NCI-H748 (cell line): ENCODE data around the gene JAGN1.
"Not testable (repeated sequence)": the region's sequence is repeated elsewhere in the genome, so short reads cannot be mapped to it uniquely, and the experiment has no call there.

ENCODE experiments used
- DNase-seq: peaks from one replicate; lab custom pipeline; 2025; ENCODE audit not compliant: unreplicated experiment; lab: John Stamatoyannopoulos, UW

Gene JAGN1

GRCh38 chr3:9890249-9891071, at the start of gene JAGN1:
TSS of gene JAGN1 (plus strand) at chr3:9890610. CDS start at chr3:9890723, 113 bp downstream.
- DNase-seq, result peak; percentile 77

- DNase-seq, result no peak
Measured at GRCh38 chr3:9841015-9841414, 49.4 kb upstream of the JAGN1 start.

- DNase-seq, result peak; percentile 89
Measured at GRCh38 chr3:9843715-9844438, 46.5 kb upstream of the JAGN1 start, which contains the start of gene RPUSD3. TSS of gene RPUSD3 (minus strand) at chr3:9844008. CDS start at chr3:9843990, 18 bp downstream.

DNA sequence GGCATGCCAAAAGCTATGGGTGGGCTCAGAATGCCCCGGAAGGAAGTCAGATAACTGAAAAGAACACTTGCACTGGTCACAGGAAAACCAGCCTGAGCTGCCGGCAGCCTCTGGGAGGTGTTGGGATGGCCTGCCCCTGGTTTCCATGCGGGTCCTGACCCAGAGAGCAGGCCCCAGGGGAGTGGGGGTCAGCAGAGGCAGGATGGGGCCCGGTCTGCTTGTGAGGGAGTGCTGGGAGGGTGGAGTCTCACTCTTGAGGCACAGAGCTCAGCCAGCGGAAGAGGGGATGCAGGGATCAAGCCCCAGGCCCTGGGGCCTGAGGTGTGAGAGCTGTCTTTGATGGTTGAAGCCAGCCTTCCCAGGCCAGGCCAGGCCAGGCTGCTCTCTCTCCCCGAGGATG, 44.2 kb upstream of the JAGN1 start:
- DNase-seq, result no peak

GRCh38 chr3:9846931-9847488, 43.4 kb upstream of the JAGN1 start:
- DNase-seq, result no peak

- DNase-seq, result not testable (repeated sequence)
Measured at GRCh38 chr3:9847870-9848269, 42.5 kb upstream of the JAGN1 start.

DNA sequence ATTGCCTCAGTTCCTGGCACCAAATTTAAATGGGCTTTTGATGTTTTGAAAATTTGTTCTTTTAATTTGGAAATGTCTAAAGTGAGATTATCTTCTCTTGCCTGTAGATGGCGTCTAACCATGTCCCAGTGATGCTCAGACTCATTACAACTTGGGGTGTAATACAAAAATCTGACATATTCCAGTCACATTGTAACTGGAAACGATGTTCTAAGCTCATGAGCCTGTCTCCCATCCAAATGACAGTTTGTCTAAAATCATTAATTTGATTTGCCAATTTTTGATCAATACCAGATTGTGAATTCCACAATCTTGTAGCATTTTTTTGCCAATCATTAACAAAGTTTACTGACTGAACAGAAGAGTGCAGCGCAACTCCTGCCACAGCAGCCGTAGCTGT, 41.5 kb upstream of the JAGN1 start:
- DNase-seq, result peak; percentile 4

GRCh38 chr3:9851383-9851782, 39.0 kb upstream of the JAGN1 start:
- DNase-seq, result not testable (repeated sequence)

- not testable (repeated sequence) for DNase-seq
Measured at GRCh38 chr3:9851926-9852325, 38.5 kb upstream of the JAGN1 start.

GRCh38 chr3:9852528-9852927, 37.9 kb upstream of the JAGN1 start:
- no peak for DNase-seq

GRCh38 chr3:9854291-9854940, 36.0 kb upstream of the JAGN1 start:
- DNase-seq, result peak; percentile 29

- no peak for DNase-seq
Measured at GRCh38 chr3:9855594-9855993, 34.8 kb upstream of the JAGN1 start.

- no peak for DNase-seq
Measured at GRCh38 chr3:9859530-9860025, 30.8 kb upstream of the JAGN1 start.

DNA sequence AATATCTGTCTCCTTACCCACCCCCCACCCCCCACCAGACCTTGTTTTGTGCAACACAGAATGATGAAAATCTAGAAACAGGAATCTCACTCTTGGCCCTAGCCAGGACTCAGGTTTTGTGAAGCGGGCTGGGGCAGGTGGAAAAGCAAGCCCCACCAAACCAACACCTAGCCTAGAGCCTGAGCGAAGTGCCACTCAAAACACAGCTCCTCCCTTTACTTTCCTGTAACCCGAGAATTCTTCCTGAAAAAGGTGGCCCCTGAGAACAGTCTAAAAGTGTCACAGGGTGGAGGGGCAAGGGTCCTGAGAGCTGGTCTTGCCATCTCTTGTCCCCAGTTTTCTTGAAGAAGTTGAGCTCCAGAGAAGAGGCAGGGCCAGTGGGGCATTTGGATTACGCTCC, 29.2 kb upstream of the JAGN1 start:
- DNase-seq, result no peak

GRCh38 chr3:9861626-9862130, 28.7 kb upstream of the JAGN1 start:
- DNase-seq, result no peak

DNA sequence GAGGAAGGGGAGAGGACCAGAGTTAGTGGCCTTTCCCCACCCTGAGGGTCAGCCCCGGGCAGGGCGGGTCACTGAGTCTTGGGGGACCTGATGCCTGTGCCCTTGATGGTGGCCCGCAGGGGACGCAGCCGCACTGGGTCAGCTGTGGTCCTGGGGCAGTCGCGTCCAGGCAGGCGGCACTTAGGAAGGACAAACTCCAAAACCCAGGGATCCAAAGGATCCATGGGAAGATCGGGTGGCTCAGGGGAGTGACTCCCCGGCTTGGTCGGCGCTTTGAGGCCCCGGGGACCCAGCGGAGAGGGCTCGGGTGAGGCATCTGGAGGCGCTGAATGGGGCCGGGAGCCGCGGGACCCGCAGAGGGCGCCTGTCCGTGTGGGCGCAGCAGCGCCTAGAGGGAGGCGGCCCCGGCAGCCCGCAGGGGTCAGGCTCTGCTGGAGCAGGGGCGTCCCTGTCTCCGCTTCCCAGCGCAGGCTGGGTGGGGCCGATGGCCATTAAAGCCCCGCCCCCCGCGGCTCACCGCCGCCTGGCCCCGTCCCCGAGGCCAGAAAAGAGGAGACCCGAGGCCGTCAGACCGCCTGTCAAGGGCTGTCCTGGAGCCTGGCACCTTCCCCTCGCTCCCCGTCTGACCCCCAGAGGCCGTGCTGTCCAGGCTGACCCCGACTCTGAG, 27.9 kb upstream of the JAGN1 start:
- DNase-seq, result no peak

- DNase-seq, result no peak
Measured at GRCh38 chr3:9863058-9863772, 27.2 kb upstream of the JAGN1 start.

DNA sequence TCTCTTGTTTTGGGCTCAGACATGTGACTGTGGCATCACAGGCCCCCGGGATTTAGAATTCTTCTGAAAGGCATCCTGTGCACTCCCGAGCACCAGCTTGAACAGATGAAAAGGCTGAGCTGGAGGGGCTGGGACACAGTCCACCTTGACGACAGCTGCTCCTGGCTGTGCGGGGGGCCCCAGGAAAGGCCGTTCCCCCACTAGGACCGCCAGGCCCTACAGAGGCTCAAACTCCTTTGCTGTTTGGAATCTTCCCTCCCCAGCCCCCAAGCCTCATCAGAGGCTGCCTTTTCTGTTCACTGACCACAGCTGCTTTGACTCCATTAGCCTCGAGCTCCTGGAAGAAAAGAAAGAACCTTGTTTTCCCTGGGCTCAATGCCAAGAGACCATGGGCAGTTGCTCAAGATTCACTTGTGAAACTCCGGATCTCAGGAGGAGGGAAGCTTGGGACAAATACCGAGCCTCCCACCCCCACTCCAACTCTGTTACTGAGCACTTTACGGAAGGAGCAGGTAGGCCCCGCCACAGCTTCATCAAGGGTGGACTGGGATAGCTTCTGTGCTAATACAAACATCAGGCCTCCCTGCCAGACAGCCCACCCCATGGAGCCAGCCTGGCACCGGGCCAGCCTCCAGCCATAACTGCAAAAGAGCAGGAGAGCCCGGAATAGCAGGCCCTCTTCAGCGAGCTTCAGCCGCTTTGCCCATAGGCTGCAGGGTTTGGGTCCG, 26.0 kb upstream of the JAGN1 start:
- DNase-seq, result peak; percentile 63

DNA sequence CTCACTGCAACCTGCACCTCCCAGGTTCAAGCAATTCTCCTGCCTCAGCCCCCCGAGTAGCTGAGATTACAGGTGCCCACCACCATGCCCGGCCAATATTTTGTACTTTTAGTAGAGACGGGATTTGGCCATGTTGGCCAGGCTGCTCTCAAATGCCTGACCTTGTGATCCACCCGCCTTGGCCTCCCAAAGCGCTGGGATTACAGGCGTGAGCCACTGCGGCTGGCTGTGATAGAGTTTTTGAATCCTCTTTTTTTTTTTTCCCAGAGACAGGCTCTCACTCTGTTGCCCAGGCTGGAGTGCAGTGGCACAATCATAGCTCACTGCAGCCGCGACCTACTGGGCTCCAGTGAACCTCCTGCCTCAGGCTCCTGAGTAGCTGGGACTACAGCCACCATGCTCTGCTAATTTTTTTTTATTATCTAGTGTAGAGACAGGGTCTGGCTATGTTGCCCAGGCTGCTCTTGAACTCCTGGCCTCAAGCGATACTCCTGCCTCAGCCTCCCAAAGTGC, 25.2 kb upstream of the JAGN1 start:
- not testable (repeated sequence) for DNase-seq
